Muscle of back (tissue), 11 donors: Measurements from ENCODE around the gene ZNF446. TPM values are rescaled to one million over a fixed set of nuclear protein-coding genes. Genes with fewer than 3 reads are reported as not detected.

Source experiments
- DNase-seq, 3 donors: peaks; one replicate each; pipeline versions ENCODE4 v3.0.0 to v3.0.0-alpha.2; 2013
- polyA plus RNA-seq, 10 donors: library from polyadenylated mRNA; unstranded; fragments of 120-200 nt; gene quantifications; one replicate each; pipeline ENCODE4 v1.2.1, GENCODE V29; 2013; ENCODE audit not compliant: insufficient read length in 10 of 10

The ZNF446 gene
- polyA plus RNA-seq, 10 donors, result 5.2 to 9.3 (median 6.4) TPM

- DNase-seq, result no peak
Observed at GRCh38 chr19:58522709-58523108, 46.6 kb downstream of the ZNF446 start.

DNA sequence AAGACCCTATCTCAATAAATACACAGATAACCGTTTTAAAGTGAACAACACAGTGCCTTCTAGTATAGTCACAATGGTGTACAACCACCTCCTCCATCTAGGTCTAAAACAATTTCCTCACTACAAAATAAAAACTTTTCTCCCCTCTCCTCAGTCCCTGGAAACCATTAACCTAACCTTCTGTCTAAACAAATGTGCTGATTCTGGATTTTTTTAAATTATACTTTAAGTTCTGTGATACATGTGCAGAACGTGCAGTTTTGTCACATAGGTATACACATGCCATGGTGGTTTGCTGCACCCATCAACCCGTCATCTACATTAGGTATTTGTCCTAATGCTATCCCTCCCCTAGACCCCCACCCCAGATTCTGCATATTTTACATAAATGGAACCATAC lies 53.3 kb downstream of the ZNF446 start:
- no peak for DNase-seq

Other genes with a start within 250 kb of the ZNF446 start
- 10 to 100 TPM; 11.1 to 20.5 (median 16.9) TPM for gene ZNF544, start 247.4 kb upstream of the ZNF446 start, polyA plus RNA-seq
- 1 to 10 TPM; 4.0 to 6.7 (median 5.3) TPM for gene ZNF8, start 197.4 kb upstream of the ZNF446 start, polyA plus RNA-seq
- gene ERVK3-1, start 171.0 kb upstream of the ZNF446 start, polyA plus RNA-seq, result 10 to 100 TPM; 23.7 to 34.9 (median 30.5) TPM
- 1 to 10 TPM; 2.7 to 3.4 (median 2.9) TPM for gene ZSCAN22, start 149.4 kb upstream of the ZNF446 start, polyA plus RNA-seq
- 1 to 10 TPM; 1.1 to 7.3 (median 3.2) TPM for gene A1BG, start 122.9 kb upstream of the ZNF446 start, polyA plus RNA-seq
- 1 to 10 TPM; 1.8 to 3.5 (median 2.1) TPM for gene ZNF497, start 113.6 kb upstream of the ZNF446 start, polyA plus RNA-seq
- 1 to 10 TPM in 7 of 10 donors, under 1 TPM in 3; 0.36 to 2.7 (median 1.3) TPM for gene ZNF837, start 95.3 kb upstream of the ZNF446 start, polyA plus RNA-seq
- gene RPS5, start 89.1 kb upstream of the ZNF446 start, polyA plus RNA-seq, result 1,000 to 10,000 TPM; 1,378 to 1,791 (median 1,640) TPM
- under 1 TPM in 1 of 10 donors, not detected in 9; 0.17 TPM for gene RNF225, start 80.7 kb upstream of the ZNF446 start, polyA plus RNA-seq
- 1 to 10 TPM; 4.5 to 7.6 (median 5.7) TPM for gene ZNF584, start 67.7 kb upstream of the ZNF446 start, polyA plus RNA-seq
- 1 to 10 TPM; 3.8 to 5.6 (median 5.0) TPM for gene ZNF132, start 36.2 kb upstream of the ZNF446 start, polyA plus RNA-seq
- 1 to 10 TPM; 2.3 to 4.2 (median 3.4) TPM for gene ZNF324B, start 24.7 kb upstream of the ZNF446 start, polyA plus RNA-seq
- gene ZNF324, start 9.3 kb upstream of the ZNF446 start, polyA plus RNA-seq, result 1 to 10 TPM; 3.3 to 6.4 (median 5.0) TPM
- 1 to 10 TPM; 2.4 to 5.5 (median 3.9) TPM for gene SLC27A5, start 35.6 kb downstream of the ZNF446 start, polyA plus RNA-seq
- 10 to 100 TPM in 3 of 10 donors, 1 to 10 TPM in 7; 6.3 to 11.2 (median 7.9) TPM for gene ZBTB45, start 43.5 kb downstream of the ZNF446 start, polyA plus RNA-seq
- 100 to 1,000 TPM; 277 to 491 (median 336) TPM for gene TRIM28, start 67.7 kb downstream of the ZNF446 start, polyA plus RNA-seq
- 10 to 100 TPM; 63.5 to 82.8 (median 72.7) TPM for gene CHMP2A, start 78.8 kb downstream of the ZNF446 start, polyA plus RNA-seq
- 10 to 100 TPM; 58.0 to 70.4 (median 65.5) TPM for gene UBE2M, start 82.3 kb downstream of the ZNF446 start, polyA plus RNA-seq
- 10 to 100 TPM in 8 of 10 donors, 1 to 10 TPM in 2; 9.6 to 25.7 (median 14.2) TPM for gene MZF1, start 97.0 kb downstream of the ZNF446 start, polyA plus RNA-seq